ENCODE results near the gene RAB4A.

The RAB4A gene

DNA sequence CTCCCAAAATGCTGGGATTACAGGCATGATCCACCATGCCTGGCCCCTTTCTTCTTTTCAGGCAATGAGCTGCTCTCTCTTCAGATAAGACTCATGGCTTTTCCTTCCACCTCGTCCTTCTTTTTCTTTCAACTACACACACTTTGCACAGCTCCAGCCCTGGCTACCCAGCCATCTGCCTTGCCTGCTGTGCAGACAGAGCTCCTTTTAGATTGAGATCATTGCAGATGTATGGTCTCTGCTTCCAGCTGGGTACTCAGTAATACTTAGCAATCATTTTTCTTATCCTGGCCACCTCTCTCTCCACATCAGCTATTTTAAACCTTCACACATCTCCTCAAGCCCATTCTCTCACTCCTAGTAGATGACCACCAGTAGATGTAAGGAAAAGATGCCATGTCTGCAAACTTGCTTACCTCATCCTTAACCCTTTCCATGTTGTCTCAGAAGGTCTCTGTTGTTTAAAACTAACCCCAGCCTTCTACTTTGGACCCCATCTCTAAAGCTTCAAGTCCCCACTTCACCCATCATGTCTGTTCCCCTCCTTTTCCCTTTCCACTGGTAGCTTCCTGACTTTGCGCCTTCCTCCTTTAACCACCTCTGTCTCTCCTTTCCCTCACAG is 7.3 kb downstream of the RAB4A start:
- no peak for DNase-seq (ENCODE audit: low read depth in 1 of 2, low spot score in 1 of 2)
- H3K27ac ChIP-seq (replicated peaks), result no peak overlapping the region
- H3K4me3 ChIP-seq (replicated peaks; ENCODE audit: insufficient read depth, low read length), result no peak overlapping the region
- TF ChIP-seq, protein P1, sequence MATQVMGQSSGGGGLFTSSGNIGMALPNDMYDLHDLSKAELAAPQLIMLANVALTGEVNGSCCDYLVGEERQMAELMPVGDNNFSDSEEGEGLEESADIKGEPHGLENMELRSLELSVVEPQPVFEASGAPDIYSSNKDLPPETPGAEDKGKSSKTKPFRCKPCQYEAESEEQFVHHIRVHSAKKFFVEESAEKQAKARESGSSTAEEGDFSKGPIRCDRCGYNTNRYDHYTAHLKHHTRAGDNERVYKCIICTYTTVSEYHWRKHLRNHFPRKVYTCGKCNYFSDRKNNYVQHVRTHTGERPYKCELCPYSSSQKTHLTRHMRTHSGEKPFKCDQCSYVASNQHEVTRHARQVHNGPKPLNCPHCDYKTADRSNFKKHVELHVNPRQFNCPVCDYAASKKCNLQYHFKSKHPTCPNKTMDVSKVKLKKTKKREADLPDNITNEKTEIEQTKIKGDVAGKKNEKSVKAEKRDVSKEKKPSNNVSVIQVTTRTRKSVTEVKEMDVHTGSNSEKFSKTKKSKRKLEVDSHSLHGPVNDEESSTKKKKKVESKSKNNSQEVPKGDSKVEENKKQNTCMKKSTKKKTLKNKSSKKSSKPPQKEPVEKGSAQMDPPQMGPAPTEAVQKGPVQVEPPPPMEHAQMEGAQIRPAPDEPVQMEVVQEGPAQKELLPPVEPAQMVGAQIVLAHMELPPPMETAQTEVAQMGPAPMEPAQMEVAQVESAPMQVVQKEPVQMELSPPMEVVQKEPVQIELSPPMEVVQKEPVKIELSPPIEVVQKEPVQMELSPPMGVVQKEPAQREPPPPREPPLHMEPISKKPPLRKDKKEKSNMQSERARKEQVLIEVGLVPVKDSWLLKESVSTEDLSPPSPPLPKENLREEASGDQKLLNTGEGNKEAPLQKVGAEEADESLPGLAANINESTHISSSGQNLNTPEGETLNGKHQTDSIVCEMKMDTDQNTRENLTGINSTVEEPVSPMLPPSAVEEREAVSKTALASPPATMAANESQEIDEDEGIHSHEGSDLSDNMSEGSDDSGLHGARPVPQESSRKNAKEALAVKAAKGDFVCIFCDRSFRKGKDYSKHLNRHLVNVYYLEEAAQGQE (IDR thresholded peaks at IDR 0.05; ENCODE audit: insufficient replicate concordance, low read depth), result no peak
- TF ChIP-seq POLR2AphosphoS5 (IDR thresholded peaks at IDR 0.05; ENCODE audit: low read depth), result no peak
- no peak for TF ChIP-seq SPI1 (IDR thresholded peaks at IDR 0.05; ENCODE audit: borderline replicate concordance, low read depth)
- TF ChIP-seq GABPA (IDR thresholded peaks at IDR 0.05; ENCODE audit: low read depth), result no peak
- TF ChIP-seq, protein P2, sequence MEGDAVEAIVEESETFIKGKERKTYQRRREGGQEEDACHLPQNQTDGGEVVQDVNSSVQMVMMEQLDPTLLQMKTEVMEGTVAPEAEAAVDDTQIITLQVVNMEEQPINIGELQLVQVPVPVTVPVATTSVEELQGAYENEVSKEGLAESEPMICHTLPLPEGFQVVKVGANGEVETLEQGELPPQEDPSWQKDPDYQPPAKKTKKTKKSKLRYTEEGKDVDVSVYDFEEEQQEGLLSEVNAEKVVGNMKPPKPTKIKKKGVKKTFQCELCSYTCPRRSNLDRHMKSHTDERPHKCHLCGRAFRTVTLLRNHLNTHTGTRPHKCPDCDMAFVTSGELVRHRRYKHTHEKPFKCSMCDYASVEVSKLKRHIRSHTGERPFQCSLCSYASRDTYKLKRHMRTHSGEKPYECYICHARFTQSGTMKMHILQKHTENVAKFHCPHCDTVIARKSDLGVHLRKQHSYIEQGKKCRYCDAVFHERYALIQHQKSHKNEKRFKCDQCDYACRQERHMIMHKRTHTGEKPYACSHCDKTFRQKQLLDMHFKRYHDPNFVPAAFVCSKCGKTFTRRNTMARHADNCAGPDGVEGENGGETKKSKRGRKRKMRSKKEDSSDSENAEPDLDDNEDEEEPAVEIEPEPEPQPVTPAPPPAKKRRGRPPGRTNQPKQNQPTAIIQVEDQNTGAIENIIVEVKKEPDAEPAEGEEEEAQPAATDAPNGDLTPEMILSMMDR (IDR thresholded peaks at IDR 0.05; ENCODE audit: insufficient read depth, low read length), result no peak
- no peaks in the 10 kb centered on the region for H3K27me3 ChIP-seq (ENCODE audit: insufficient read depth, poor library complexity, severe bottlenecking)

DNA sequence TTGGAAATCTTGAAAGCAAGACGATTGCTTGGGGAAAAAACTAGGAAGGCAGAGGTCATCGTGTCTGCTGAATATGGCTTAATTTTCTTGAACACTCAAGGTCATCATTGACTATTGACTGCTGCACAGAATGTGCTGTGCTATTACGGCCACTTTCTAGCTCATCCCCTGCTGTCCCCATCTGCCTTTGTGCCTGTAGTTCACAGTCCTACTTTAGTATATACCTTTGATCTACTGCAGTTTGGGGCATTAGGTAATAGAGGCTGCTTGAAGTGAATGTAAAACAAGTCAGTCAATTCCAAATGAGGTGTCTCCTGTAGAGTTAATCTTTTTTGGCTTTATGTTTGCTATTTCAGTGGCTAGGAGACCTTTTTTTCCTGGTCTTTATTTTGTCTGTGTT is 8.3 kb downstream of the RAB4A start:
- Histone ChIP-seq H3K4me3 (replicated peaks; ENCODE audit: insufficient read depth, low read length) (no peak overlapping the region), H3K27me3 (ENCODE audit: insufficient read depth, poor library complexity, severe bottlenecking) (no peaks in the 10 kb centered on the region), H3K27ac (replicated peaks) (no peak overlapping the region)
- no peak for DNase-seq (ENCODE audit: low read depth in 1 of 2, low spot score in 1 of 2)
- TF ChIP-seq, protein P1 (IDR thresholded peaks at IDR 0.05; ENCODE audit: insufficient replicate concordance, low read depth), result no peak
- TF ChIP-seq, protein P2 (IDR thresholded peaks at IDR 0.05; ENCODE audit: insufficient read depth, low read length), result no peak
- TF ChIP-seq POLR2AphosphoS5 (IDR thresholded peaks at IDR 0.05; ENCODE audit: low read depth), result no peak
- TF ChIP-seq SPI1 (IDR thresholded peaks at IDR 0.05; ENCODE audit: borderline replicate concordance, low read depth), result no peak
- TF ChIP-seq GABPA (IDR thresholded peaks at IDR 0.05; ENCODE audit: low read depth), result no peak

DNA sequence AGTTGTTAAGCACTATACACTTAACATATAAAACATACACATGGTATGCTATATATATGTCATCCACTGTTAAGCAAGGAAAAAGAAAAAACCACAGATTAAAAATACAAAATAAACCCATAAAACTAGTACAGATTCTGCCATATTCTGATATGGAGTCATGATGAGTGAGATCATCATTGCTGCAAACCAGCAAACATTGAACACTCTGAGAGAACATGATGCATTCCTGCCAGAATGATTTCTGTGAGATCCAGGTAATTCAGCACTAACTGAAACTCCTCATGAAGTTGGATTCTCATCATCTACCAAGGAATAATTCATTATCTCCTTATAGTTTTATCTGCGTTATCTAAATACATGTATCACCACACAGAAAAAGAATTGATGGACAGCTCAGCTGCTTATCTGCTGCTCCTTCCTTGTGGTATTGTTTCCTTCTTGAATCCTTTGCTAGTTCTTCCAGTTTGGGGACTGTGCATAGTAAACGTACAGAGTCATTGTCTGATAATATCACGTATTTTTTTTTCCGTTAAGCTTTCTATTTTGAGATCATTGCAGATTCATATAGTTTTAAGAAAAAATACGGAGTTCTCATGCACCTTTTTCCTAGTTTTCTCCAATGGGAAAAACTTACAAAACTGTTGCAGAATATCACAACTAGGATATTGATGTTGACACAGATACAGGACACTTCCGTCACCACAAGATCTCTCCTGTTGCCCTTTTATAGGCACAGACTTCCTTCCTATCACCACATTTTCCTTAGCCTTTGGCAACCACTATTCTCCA is 9.3 kb downstream of the RAB4A start:
- TF ChIP-seq GABPA (IDR thresholded peaks at IDR 0.05; ENCODE audit: low read depth) (no peak), POLR2AphosphoS5 (IDR thresholded peaks at IDR 0.05; ENCODE audit: low read depth) (no peak), SPI1 (IDR thresholded peaks at IDR 0.05; ENCODE audit: borderline replicate concordance, low read depth) (no peak)
- TF ChIP-seq, protein P2 (IDR thresholded peaks at IDR 0.05; ENCODE audit: insufficient read depth, low read length), result no peak
- TF ChIP-seq, protein P1 (IDR thresholded peaks at IDR 0.05; ENCODE audit: insufficient replicate concordance, low read depth), result no peak
- no peak for DNase-seq (ENCODE audit: low read depth in 1 of 2, low spot score in 1 of 2)
- Histone ChIP-seq H3K27me3 (ENCODE audit: insufficient read depth, poor library complexity, severe bottlenecking) (no peaks in the 10 kb centered on the region), H3K4me3 (replicated peaks; ENCODE audit: insufficient read depth, low read length) (no peak overlapping the region), H3K27ac (replicated peaks) (no peak overlapping the region)
